T47D (cell line): ENCODE results near the gene VBP1.
"Not testable (repeated sequence)": the region's sequence is repeated elsewhere in the genome, so short reads cannot be mapped to it uniquely, and the experiment has no call there.

Experiments used
- DNase-seq, 2 experiments: peaks; one replicate each; pipeline versions ENCODE4 v3.0.0 to v3.0.0-alpha.2; 2011 to 2012; ENCODE audit warnings: low read depth in 1 of 2, low spot score in 1 of 2
- JUND ChIP-seq: IDR thresholded peaks from 2 replicates; pipeline ENCODE4 v1.6.1; 2012; ENCODE audit warnings: low read depth
- in situ Hi-C: cut with HindIII; loops from 2 replicates; pipeline ENCODE4 v1.10.0; 2016; ENCODE audit warnings: low sequenced_read_pairs, low pct_unique_long_range_greater_than_20kb

VBP1 gene

GRCh38 chrX:155231163-155231562, 14.9 kb downstream of the VBP1 start:
- TF ChIP-seq JUND, result no peak
- DNase-seq, result no peak
- in situ Hi-C loops, result no loop called here

DNA sequence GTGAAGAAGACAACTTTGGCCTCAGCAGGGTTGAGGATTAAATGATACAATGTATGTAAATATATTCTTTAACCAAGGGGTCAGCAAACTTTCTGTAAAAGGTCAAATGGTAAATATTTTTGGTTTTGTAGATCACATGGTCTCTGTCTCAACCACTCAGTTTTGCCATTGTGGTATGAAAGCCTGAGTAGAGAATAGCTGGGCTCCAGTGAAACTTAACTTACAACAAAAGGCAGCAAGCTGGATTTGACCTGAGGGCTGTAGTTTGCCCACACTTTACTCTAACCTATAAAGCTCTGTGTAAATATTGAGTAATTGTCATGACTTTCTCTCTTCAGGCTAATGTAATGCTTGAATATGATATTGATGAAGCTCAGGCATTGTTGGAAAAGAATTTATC, 19.6 kb downstream of the VBP1 start:
- in situ Hi-C loops, result no loop called here
- TF ChIP-seq JUND, result no peak
- DNase-seq, result peak in 1 of 2 experiments; percentile 66

DNA sequence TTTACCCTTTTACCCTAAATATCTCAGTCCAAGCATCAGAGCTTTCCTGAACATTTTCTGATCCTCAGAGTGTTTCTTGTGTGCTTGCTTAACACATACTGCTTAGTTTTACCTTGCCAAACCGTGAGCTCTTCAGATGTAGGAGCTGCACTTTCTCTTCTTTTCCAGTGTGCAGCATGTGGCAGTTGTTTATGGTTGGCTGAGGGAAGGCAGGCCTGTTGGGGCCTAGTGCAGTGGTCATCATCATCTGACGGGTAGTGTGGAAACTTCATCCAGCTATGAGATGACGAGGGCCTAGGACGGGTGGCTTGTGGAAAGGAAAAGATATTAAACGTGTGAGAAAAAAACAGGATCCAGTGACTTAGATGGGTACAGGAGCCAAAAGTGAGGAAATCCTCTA, 21.5 kb downstream of the VBP1 start:
- in situ Hi-C loops, result no loop called here
- no peak for DNase-seq
- no peak for TF ChIP-seq JUND

- TF ChIP-seq JUND, result no peak
- no peak for DNase-seq
- in situ Hi-C loops, result no loop called here
Measured at GRCh38 chrX:155242300-155242699, 26.0 kb downstream of the VBP1 start.

GRCh38 chrX:155246748-155247147, 30.5 kb downstream of the VBP1 start:
- in situ Hi-C loops, result no loop called here
- DNase-seq, result no peak
- no peak for TF ChIP-seq JUND

- in situ Hi-C loops, result no loop called here
- DNase-seq, result no peak
- TF ChIP-seq JUND, result no peak
Measured at GRCh38 chrX:155247497-155247896, 31.2 kb downstream of the VBP1 start.

- in situ Hi-C loops, result no loop called here
- no peak for TF ChIP-seq JUND
Measured at GRCh38 chrX:155251391-155251790, 35.1 kb downstream of the VBP1 start.

DNA sequence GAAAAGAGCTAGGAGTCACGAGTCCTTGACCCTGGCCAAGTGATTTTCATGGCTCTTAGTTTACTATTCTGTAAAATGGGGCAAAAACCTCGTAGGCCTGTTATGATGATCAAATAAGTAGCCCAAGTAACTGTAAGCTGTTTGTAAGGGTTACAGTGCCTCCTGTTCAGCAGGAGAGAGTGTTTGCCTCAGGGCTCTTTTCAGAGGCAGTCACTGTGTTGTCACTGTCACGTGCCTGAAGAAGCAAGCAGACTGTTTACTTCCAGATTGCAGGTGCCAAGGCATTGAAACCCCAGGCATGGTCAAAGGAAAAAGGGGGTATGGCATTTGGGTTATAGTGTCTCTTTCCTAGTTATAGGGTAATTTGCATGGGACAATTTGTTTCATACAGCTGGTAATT, 43.5 kb downstream of the VBP1 start:
- DNase-seq, result peak in 1 of 2 experiments; percentile 46
- in situ Hi-C loops, result no loop called here
- TF ChIP-seq JUND, result no peak

More at GRCh38 chrX:155251391-155251790, 35.1 kb downstream of the VBP1 start:
- no peak for DNase-seq

DNA sequence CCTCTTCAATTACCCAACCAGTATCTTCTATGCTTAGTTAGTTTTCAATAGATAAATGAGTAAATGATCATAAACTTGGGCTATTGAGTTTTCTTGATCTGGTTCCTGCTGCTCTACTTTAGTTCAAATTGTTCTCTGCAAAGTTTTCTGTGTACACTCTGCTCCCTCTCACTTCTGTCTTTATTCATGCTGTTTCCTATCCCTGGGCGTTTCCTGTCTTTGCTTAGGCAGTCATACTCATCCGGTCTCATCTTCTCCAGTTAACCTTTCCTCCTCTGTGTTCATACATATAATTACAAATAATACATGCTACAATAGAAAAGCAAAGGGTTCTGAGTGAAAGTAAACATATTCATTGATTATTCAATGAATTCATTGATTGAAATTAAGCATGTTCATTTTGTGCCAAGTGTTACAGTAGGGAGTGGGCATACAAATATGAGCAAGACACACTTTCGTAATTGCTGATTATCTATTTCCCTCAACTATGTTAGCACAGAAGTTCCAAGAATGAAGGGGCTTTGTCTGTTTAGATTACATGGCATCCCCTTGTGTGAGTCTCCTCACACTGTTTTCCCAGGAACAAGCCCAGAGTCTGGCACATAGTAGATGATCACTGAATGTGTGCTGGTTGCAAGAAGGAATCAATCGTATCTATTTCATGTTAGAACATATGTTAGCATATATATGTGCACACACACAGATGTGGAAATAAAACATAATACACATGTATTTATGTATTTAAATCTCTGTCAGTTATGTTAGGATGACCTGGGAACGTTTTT, 46.9 kb downstream of the VBP1 start:
- in situ Hi-C loops, result no loop called here
- no peak for DNase-seq
- no peak for TF ChIP-seq JUND

GRCh38 chrX:155263854-155264628, 47.8 kb downstream of the VBP1 start, which contains the start of gene RAB39B:
Gene RAB39B, minus strand, starts transcription at chrX:155264491. Its CDS starts 203 bp downstream, at chrX:155264288.
- TF ChIP-seq JUND, result no peak
- in situ Hi-C loops, result no loop called here
- peak; percentile 2 to 58 for DNase-seq

DNA sequence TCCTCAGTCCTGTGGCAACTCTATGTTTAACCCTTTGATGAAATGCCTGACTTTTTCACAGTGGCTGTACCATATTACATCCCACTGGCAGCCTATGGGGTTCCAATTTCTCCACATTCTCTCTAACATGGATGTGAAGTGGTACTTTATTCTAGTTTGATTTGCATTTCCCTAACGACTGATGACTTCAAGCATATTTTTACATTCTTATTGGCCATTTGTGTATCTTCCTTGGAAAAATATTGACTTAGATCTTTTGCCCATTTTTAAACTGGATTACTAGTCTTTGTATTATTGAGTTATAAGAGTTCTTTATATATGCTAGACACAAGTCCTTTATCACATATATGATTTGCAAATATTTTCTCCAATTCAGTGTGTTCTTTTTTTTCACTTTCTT, 50.2 kb downstream of the VBP1 start:
- DNase-seq, result no peak
- in situ Hi-C loops, result no loop called here
- TF ChIP-seq JUND, result no peak

DNA sequence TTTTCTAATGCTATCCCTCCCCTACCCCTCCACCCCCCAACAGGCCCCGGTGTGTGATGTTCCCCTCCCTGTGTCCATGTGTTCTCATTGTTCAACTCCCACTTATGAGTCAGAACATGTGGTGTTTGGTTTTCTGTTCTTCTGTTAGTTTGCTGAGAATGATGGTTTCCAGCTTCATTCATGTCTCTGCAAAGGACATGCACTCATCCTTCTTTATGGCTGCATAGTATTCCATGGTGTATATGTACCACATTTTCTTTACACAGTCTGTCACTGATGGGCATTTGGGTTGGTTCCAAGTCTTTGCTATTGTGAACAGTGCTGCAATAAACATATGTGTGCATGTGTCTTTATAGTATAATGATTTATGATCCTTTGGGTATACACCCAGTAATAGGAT, 51.7 kb downstream of the VBP1 start:
- in situ Hi-C loops, DNase-seq: not testable (repeated sequence)

GRCh38 chrX:155270969-155271368, 54.7 kb downstream of the VBP1 start:
- no peak for DNase-seq
- in situ Hi-C loops, result no loop called here
- no peak for TF ChIP-seq JUND
